Liver (tissue), 9 donors: Measurements from ENCODE around the gene ABL2. TPM values are rescaled to one million over a fixed set of nuclear protein-coding genes. Genes with fewer than 3 reads are reported as not detected.
"Not testable (repeated sequence)": the region's sequence is repeated elsewhere in the genome, so short reads cannot be mapped to it uniquely, and the experiment has no call there.

Experiments used
- DNase-seq: peaks from one replicate; pipeline ENCODE4 v3.0.0-alpha.2; 2017; ENCODE audit warnings: low spot score
- H3K27ac ChIP-seq, 2 donors: one replicate each; pipeline ENCODE4 v1.7.0; 2013; ENCODE audit warnings: inconsistent platforms in 2 of 2, low read length in 2 of 2, control low read depth in 1 of 2, low read depth in 1 of 2, mild to moderate bottlenecking in 1 of 2
- H3K27me3 ChIP-seq, 4 donors: one replicate each; pipeline versions ENCODE4 v1.6.1 to v1.7.0; 2013; ENCODE audit warnings: low read length in 3 of 4, inconsistent platforms in 1 of 4, mild to moderate bottlenecking in 1 of 4, moderate library complexity in 1 of 4; ENCODE audit not compliant: control insufficient read depth in 4 of 4, insufficient read depth in 4 of 4
- H3K36me3 ChIP-seq, 4 donors: one replicate each; pipeline versions ENCODE4 v1.6.1 to v1.7.0; 2013; ENCODE audit warnings: low read length in 3 of 4, mild to moderate bottlenecking in 3 of 4, low read depth in 1 of 4, moderate library complexity in 1 of 4; ENCODE audit not compliant: control insufficient read depth in 4 of 4, insufficient read depth in 3 of 4
- H3K4me1 ChIP-seq, 4 donors: one replicate each; pipeline versions ENCODE4 v1.6.1 to v1.7.0; 2013; ENCODE audit warnings: low read length in 3 of 4, mild to moderate bottlenecking in 3 of 4, moderate library complexity in 1 of 4; ENCODE audit not compliant: control insufficient read depth in 4 of 4, insufficient read depth in 4 of 4
- H3K4me3 ChIP-seq, 3 donors: one replicate each; pipeline versions ENCODE4 v1.6.1 to v1.7.0; 2013; ENCODE audit warnings: low read length in 3 of 3, control low read depth in 1 of 3, low read depth in 1 of 3, mild to moderate bottlenecking in 1 of 3
- H3K9ac ChIP-seq, 2 donors: one replicate each; pipeline ENCODE4 v1.7.0; 2013; ENCODE audit warnings: low read length in 2 of 2, mild to moderate bottlenecking in 2 of 2, moderate library complexity in 2 of 2, control low read depth in 1 of 2, low read depth in 1 of 2
- H3K9me3 ChIP-seq, 4 donors: one replicate each; pipeline versions ENCODE4 v1.6.1 to v1.7.0; 2013; ENCODE audit warnings: low read length in 3 of 4; ENCODE audit not compliant: control insufficient read depth in 4 of 4
- EGR1 ChIP-seq, 2 donors: IDR thresholded peaks; 2 replicates each; pipeline ENCODE4 v1.6.1; 2016 to 2018; ENCODE audit warnings: antibody characterized with exemption in 2 of 2, low read depth in 2 of 2
- FOXA1 ChIP-seq: IDR thresholded peaks from 2 replicates; pipeline ENCODE4 v1.6.1; 2016; ENCODE audit warnings: antibody characterized with exemption
- FOXA2 ChIP-seq: IDR thresholded peaks from 2 replicates; pipeline ENCODE4 v1.6.1; 2016; ENCODE audit warnings: antibody characterized with exemption
- GABPA ChIP-seq, 2 donors: IDR thresholded peaks in 1 of 2; conservative IDR thresholded peaks in 1 of 2; 2 replicates each; pipeline ENCODE4 v1.6.1; 2016; ENCODE audit warnings: antibody characterized with exemption in 2 of 2, mild to moderate bottlenecking in 1 of 2, moderate library complexity in 1 of 2
- HNF4G ChIP-seq: IDR thresholded peaks from 2 replicates; pipeline ENCODE4 v1.6.1; 2016; ENCODE audit warnings: antibody characterized with exemption
- NR2F2 ChIP-seq: IDR thresholded peaks from 2 replicates; pipeline ENCODE4 v1.6.1; 2016; ENCODE audit warnings: antibody characterized with exemption
- RAD21 ChIP-seq, 2 donors: IDR thresholded peaks; 2 replicates each; pipeline ENCODE4 v1.6.1; 2016; ENCODE audit warnings: antibody characterized with exemption in 2 of 2, mild to moderate bottlenecking in 2 of 2
- RXRA ChIP-seq, 2 donors: IDR thresholded peaks; 2 replicates each; pipeline ENCODE4 v1.6.1; 2017 to 2018; ENCODE audit warnings: antibody characterized with exemption in 2 of 2, mild to moderate bottlenecking in 1 of 2
- SP1 ChIP-seq: IDR thresholded peaks from 2 replicates; pipeline ENCODE4 v1.6.1; 2018; ENCODE audit warnings: antibody characterized with exemption, mild to moderate bottlenecking
- TAF1 ChIP-seq: conservative IDR thresholded peaks from 2 replicates; pipeline ENCODE4 v1.6.1; 2016; ENCODE audit warnings: antibody characterized with exemption, mild to moderate bottlenecking
- WGBS: extraction: QIAGEN DNeasy Blood & Tissue Kit; methylation state at CpG from one replicate; pipeline ENCODE4 v1.1.7; 2013; 5-methylcytosine and 5-hydroxymethylcytosine counted together
- polyA plus RNA-seq, 2 donors: library from polyadenylated mRNA; stranded (reverse) in 1 of 2; unstranded in 1 of 2; fragments of 200-250 nt in 1 of 2; fragments of >200 nt in 1 of 2; fragmentation: Nextera tagmentation in 1 of 2; extraction: Ambion mirVana in 1 of 2; gene quantifications; one replicate each; pipeline versions ENCODE4 v1.2.1 to v1.2.3, GENCODE V29; 2013 to 2015
- total RNA-seq, 2 donors: library from RNA; depleted of rRNA; stranded (reverse); fragments of >200 nt; gene quantifications; one replicate each; pipeline ENCODE4 v1.2.3, GENCODE V29; 2014
- TF ChIP-seq, protein P1 (sequence below): fragments of 150-350 bp; IDR thresholded peaks from 2 replicates; pipeline ENCODE4 v1.5.1; 2017; ENCODE audit warnings: improper control_type of control experiment, low read depth, low read length; ENCODE audit not compliant: missing input control
- TF ChIP-seq, protein P2 (sequence below): IDR thresholded peaks from 2 replicates; pipeline ENCODE4 v1.6.1; 2016; ENCODE audit warnings: antibody characterized with exemption
- TF ChIP-seq, protein P3 (sequence below): IDR thresholded peaks from 2 replicates; pipeline ENCODE4 v1.6.1; 2016; ENCODE audit warnings: antibody characterized with exemption
- donor health status: healthy.
- donor health status: healthy.
- donor health status: healthy.
- donor health status: healthy.
- donor health status: healthy.

The ABL2 gene
- total and polyA plus RNA-seq, 4 donors, result 1.8 to 7.8 (median 3.4) TPM

GRCh38 chr1:179141592-179142251 lies 87.8 kb downstream of the ABL2 start:
- H3K9ac ChIP-seq, result no peak overlapping the region
- H3K4me3 ChIP-seq, result no peak overlapping the region
- WGBS, result 78% methylated on average over 4 of the region's 4 CpGs

DNA sequence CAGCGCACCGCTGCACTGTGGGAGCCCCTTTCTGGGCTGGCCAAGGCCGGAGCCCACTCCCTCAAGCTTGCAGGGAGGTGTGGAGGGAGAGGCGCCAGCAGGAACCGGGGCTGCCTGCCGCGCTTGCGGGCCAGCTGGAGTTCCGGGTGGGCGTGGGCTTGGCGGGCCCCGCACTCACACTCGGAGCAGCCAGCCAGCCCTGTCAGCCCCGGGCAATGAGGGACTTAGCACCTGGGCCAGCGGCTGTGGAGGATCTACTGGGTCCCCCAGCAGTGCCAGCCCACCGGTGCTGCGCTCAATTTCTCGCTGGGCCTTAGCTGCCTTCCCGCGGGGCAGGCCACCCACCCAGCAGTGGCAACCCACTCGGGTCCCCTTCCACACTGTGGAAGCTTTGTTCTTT lies 90.7 kb downstream of the ABL2 start:
- not testable (repeated sequence) for H3K27me3 ChIP-seq, H3K4me3 ChIP-seq, H3K4me1 ChIP-seq, H3K36me3 ChIP-seq, DNase-seq, H3K9me3 ChIP-seq, H3K9ac ChIP-seq, H3K27ac ChIP-seq
- 99% methylated on average over 21 of the region's 21 CpGs for WGBS

More at GRCh38 chr1:179141592-179142251, 87.8 kb downstream of the ABL2 start:
- no peaks in the 10 kb centered on the region for H3K27me3 ChIP-seq
- peak overlapping the region in 1 of 2 donors; percentile 31 for H3K27ac ChIP-seq
- H3K36me3 ChIP-seq, result no peaks in the 10 kb centered on the region
- H3K4me1 ChIP-seq, result peaks cover 3 to 9% (median 6%) of the 10 kb centered on the region in 4 donors
- H3K9me3 ChIP-seq, result no peaks in the 10 kb centered on the region
- TF ChIP-seq TAF1 (no peak), SP1 (no peak), FOXA1 (no peak), FOXA2 (no peak)
- no peak for DNase-seq

DNA sequence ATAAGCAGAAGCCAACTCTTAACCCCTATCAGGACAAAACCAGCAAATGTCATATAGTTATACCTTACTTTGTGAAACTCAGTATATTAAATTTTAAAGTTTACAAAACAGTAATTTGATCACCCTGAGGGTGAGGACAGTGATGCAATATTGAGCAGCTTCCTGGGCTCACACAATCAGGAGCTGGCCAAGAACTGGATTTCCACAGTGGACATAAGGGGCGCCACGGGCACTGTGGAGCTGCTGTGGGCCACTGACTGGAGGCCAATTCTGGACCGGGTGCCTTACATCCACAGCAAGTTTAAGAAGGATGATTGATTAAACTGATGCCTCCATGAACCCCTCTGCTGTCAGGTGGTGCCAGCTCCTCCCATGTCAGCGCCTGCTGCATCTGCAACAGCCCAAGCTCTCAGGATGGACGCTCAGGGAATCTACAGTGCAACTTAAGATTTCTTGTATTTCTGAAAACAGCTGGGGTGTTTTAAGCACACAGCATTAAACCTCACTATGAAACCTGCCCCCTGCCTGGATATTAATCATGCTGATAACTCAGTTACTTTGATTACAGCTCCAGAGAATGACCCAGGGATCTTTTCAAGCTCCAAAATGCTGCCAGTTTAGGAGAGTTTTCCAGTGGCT lies 91.7 kb downstream of the ABL2 start:
- no peak for TF ChIP-seq GABPA (IDR thresholded peaks at IDR 0.05 in 1 of 2, conservative IDR thresholded peaks at IDR 0.05 in 1 of 2)
- TF ChIP-seq RXRA (IDR thresholded peaks at IDR 0.05), result no peak
- no peak for TF ChIP-seq SP1
- TF ChIP-seq HNF4G, result no peak
- no peak for TF ChIP-seq EGR1 (IDR thresholded peaks at IDR 0.05; ENCODE audit: low read depth in 2 of 2)
- TF ChIP-seq NR2F2, result no peak
- no peak for TF ChIP-seq FOXA2
- TF ChIP-seq, protein P1, sequence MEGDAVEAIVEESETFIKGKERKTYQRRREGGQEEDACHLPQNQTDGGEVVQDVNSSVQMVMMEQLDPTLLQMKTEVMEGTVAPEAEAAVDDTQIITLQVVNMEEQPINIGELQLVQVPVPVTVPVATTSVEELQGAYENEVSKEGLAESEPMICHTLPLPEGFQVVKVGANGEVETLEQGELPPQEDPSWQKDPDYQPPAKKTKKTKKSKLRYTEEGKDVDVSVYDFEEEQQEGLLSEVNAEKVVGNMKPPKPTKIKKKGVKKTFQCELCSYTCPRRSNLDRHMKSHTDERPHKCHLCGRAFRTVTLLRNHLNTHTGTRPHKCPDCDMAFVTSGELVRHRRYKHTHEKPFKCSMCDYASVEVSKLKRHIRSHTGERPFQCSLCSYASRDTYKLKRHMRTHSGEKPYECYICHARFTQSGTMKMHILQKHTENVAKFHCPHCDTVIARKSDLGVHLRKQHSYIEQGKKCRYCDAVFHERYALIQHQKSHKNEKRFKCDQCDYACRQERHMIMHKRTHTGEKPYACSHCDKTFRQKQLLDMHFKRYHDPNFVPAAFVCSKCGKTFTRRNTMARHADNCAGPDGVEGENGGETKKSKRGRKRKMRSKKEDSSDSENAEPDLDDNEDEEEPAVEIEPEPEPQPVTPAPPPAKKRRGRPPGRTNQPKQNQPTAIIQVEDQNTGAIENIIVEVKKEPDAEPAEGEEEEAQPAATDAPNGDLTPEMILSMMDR, result no peak
- TF ChIP-seq, protein P2, sequence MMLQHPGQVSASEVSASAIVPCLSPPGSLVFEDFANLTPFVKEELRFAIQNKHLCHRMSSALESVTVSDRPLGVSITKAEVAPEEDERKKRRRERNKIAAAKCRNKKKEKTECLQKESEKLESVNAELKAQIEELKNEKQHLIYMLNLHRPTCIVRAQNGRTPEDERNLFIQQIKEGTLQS, result peak; percentile 50
- TF ChIP-seq RAD21 (IDR thresholded peaks at IDR 0.05), result peak in 1 of 2 donors; percentile 18
- TF ChIP-seq, protein P3, sequence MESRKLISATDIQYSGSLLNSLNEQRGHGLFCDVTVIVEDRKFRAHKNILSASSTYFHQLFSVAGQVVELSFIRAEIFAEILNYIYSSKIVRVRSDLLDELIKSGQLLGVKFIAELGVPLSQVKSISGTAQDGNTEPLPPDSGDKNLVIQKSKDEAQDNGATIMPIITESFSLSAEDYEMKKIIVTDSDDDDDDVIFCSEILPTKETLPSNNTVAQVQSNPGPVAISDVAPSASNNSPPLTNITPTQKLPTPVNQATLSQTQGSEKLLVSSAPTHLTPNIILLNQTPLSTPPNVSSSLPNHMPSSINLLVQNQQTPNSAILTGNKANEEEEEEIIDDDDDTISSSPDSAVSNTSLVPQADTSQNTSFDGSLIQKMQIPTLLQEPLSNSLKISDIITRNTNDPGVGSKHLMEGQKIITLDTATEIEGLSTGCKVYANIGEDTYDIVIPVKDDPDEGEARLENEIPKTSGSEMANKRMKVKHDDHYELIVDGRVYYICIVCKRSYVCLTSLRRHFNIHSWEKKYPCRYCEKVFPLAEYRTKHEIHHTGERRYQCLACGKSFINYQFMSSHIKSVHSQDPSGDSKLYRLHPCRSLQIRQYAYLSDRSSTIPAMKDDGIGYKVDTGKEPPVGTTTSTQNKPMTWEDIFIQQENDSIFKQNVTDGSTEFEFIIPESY, result no peak
- WGBS, result 63% methylated on average over 5 of the region's 5 CpGs
- Histone ChIP-seq H3K27ac (peak overlapping the region in 1 of 2 donors; percentile 14), H3K36me3 (no peaks in the 10 kb centered on the region), H3K4me1 (peaks cover 3 to 9% (median 6%) of the 10 kb centered on the region in 4 donors), H3K9me3 (no peaks in the 10 kb centered on the region), H3K27me3 (no peaks in the 10 kb centered on the region), H3K9ac (no peak overlapping the region), H3K4me3 (no peak overlapping the region)
- no peak for DNase-seq

- H3K27ac ChIP-seq, H3K36me3 ChIP-seq, H3K27me3 ChIP-seq, DNase-seq, H3K4me1 ChIP-seq, H3K9me3 ChIP-seq, H3K4me3 ChIP-seq, H3K9ac ChIP-seq: not testable (repeated sequence)
- WGBS, result 97% methylated on average over 20 of the region's 28 CpGs
These were observed 93.8 kb downstream of the ABL2 start for GRCh38 chr1:179135707-179136106.

- not testable (repeated sequence) for H3K4me3 ChIP-seq, H3K9me3 ChIP-seq, H3K36me3 ChIP-seq, H3K27me3 ChIP-seq, H3K27ac ChIP-seq, DNase-seq, H3K9ac ChIP-seq, H3K4me1 ChIP-seq
- 93% methylated on average over 20 of the region's 27 CpGs for WGBS
These were observed 94.3 kb downstream of the ABL2 start for GRCh38 chr1:179135168-179135567.
